PFSK-1 (cell line): ENCODE results near the gene GTF3C2.

Source experiments
- FOXP2 ChIP-seq: optimal IDR thresholded peaks from 2 replicates; pipeline ENCODE3; 2011; ENCODE audit warnings: borderline replicate concordance, control low read depth, inconsistent platforms; ENCODE audit not compliant: insufficient read depth; ENCODE audit errors: extremely low read length, extremely low read depth
- POLR2AphosphoS5 ChIP-seq: IDR thresholded peaks from 2 replicates; pipeline ENCODE4 v1.6.1; 2012; ENCODE audit warnings: low read depth, mild to moderate bottlenecking, control low read depth, low read length, moderate library complexity
- REST ChIP-seq, 2 experiments: IDR thresholded peaks; 2 replicates each; pipeline versions ENCODE4 v1.6.1 to v1.8.0; 2011 to 2012; ENCODE audit warnings: low read depth in 2 of 2, low read length in 2 of 2, control low read depth in 1 of 2, inconsistent platforms in 1 of 2, mild to moderate bottlenecking in 1 of 2, moderate library complexity in 1 of 2; ENCODE audit not compliant: insufficient read depth in 1 of 2
- SIN3A ChIP-seq: IDR thresholded peaks from 2 replicates; pipeline ENCODE4 v1.6.1; 2012; ENCODE audit warnings: mild to moderate bottlenecking, low read length, moderate library complexity, borderline replicate concordance; ENCODE audit not compliant: insufficient read depth
- TAF1 ChIP-seq: IDR thresholded peaks from 2 replicates; pipeline ENCODE4 v1.6.1; 2012; ENCODE audit warnings: low read length, control low read depth, borderline replicate concordance; ENCODE audit not compliant: insufficient read depth

GRCh38 chr2:27305516-27305915 lies 51.0 kb downstream of the GTF3C2 start:
- TF ChIP-seq POLR2AphosphoS5 (no peak), SIN3A (no peak), TAF1 (no peak), REST (IDR thresholded peaks at IDR 0.05; ENCODE audit: insufficient read depth in 1 of 2, low read depth in 2 of 2, low read length in 2 of 2) (no peak), FOXP2 (no peak)
